Esophagus squamous epithelium (tissue), 4 donors: ENCODE measurements around the gene PLOD3.

Experiments
- CTCF ChIP-seq, 6 experiments: fragments of 450-650 bp in 4 of 6; fragments of 200-600 bp in 2 of 6; sonication (generic) in 2 of 6; IDR thresholded peaks; one replicate each; pipeline ENCODE4 v1.5.1; 2016 to 2019; ENCODE audit warnings: antibody characterized with exemption in 6 of 6, mild to moderate bottlenecking in 4 of 6, moderate library complexity in 4 of 6
- POLR2A ChIP-seq, 4 donors: fragments of 450-650 bp; IDR thresholded peaks; one replicate each; pipeline ENCODE4 v1.6.1; 2017; ENCODE audit warnings: antibody characterized with exemption in 4 of 4, mild to moderate bottlenecking in 4 of 4, moderate library complexity in 3 of 4

GRCh38 chr7:101226721-101227120 lies 9.3 kb upstream of the PLOD3 start:
- TF ChIP-seq POLR2A (IDR thresholded peaks at IDR 0.05), result no peak
- no peak for TF ChIP-seq CTCF (IDR thresholded peaks at IDR 0.05)
